ENCODE measurements around the gene CCL21.

DNA sequence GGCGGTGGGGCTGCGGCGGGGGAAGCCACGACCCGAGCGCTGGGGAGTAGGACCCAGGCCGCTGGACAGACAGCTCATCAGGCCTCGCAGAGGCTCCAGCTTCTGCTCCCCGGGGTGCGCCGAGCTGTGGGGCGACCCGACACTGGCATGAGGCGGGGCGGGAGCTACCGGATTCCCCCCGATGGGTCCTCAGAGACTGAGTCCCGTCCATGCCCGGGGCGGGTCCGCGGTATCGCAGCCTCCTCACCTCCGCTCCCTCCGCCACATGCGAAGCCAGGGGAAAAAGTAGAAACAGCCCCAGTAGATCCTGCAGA is 44.9 kb downstream of the CCL21 start:
- TF ChIP-seq, protein P1, sequence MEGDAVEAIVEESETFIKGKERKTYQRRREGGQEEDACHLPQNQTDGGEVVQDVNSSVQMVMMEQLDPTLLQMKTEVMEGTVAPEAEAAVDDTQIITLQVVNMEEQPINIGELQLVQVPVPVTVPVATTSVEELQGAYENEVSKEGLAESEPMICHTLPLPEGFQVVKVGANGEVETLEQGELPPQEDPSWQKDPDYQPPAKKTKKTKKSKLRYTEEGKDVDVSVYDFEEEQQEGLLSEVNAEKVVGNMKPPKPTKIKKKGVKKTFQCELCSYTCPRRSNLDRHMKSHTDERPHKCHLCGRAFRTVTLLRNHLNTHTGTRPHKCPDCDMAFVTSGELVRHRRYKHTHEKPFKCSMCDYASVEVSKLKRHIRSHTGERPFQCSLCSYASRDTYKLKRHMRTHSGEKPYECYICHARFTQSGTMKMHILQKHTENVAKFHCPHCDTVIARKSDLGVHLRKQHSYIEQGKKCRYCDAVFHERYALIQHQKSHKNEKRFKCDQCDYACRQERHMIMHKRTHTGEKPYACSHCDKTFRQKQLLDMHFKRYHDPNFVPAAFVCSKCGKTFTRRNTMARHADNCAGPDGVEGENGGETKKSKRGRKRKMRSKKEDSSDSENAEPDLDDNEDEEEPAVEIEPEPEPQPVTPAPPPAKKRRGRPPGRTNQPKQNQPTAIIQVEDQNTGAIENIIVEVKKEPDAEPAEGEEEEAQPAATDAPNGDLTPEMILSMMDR (IDR thresholded peaks at IDR 0.05; ENCODE audit: borderline replicate concordance, extremely low read depth, low read length, poor library complexity, severe bottlenecking), result no peak
- no peak for TF ChIP-seq EZH2 (IDR thresholded peaks at IDR 0.05; ENCODE audit: borderline replicate concordance, low read depth, low read length, severe bottlenecking)
